H1 (cell line): ENCODE measurements around the gene CYP2B6. TPM values are rescaled to one million over a fixed set of nuclear protein-coding genes. Genes with fewer than 3 reads are reported as not detected.

Source experiments
- CTCF ChIA-PET: fragments of 300-600 bp; sonication (Branson Sonifier 250); formaldehyde crosslinking; loops from one replicate; lab custom pipeline; 2021; ENCODE audit not compliant: partially characterized antibody; lab: Charles Lee
- POLR2A ChIA-PET: fragments of 300-600 bp; sonication (Branson Sonifier 250); formaldehyde crosslinking; loops from one replicate; lab custom pipeline; 2021; ENCODE audit warnings: inconsistent platforms; ENCODE audit not compliant: partially characterized antibody; lab: Charles Lee
- DNase-seq, 2 experiments: peaks; one replicate each; pipeline versions ENCODE4 v3.0.0 to v3.0.0-alpha.2; 2010 to 2022; ENCODE audit warnings: low spot score in 2 of 2, low read depth in 1 of 2, mixed read lengths in 1 of 2
- FAIRE-seq: peaks from 2 replicates; lab custom pipeline; 2011; peaks lifted over from hg19 to GRCh38; lab: Jason Lieb, UNC
- H2AFZ ChIP-seq: 2 replicates; pipeline ENCODE4 v1.8.1; 2012; ENCODE audit warnings: low read length, inconsistent platforms
- H2AK5ac ChIP-seq: 2 replicates; pipeline ENCODE4 v1.6.1; 2013; ENCODE audit warnings: low read depth, low read length
- H2BK120ac ChIP-seq: replicated peaks from 2 replicates; pipeline ENCODE3; 2013; ENCODE audit warnings: low read depth, low read length, inconsistent platforms
- H2BK12ac ChIP-seq: 2 replicates; pipeline ENCODE4 v1.6.1; 2013; ENCODE audit warnings: low read depth, low read length
- H2BK15ac ChIP-seq: 2 replicates; pipeline ENCODE4 v1.6.1; 2013; ENCODE audit warnings: low read length
- H2BK20ac ChIP-seq: 2 replicates; pipeline ENCODE4 v1.6.1; 2013; ENCODE audit warnings: low read length
- H2BK5ac ChIP-seq: 2 replicates; pipeline ENCODE4 v1.6.1; 2013; ENCODE audit warnings: low read depth, low read length
- H3K14ac ChIP-seq: 2 replicates; pipeline ENCODE4 v1.6.1; 2013; ENCODE audit warnings: inconsistent platforms; ENCODE audit not compliant: insufficient read length
- H3K18ac ChIP-seq: 2 replicates; pipeline ENCODE4 v1.6.1; 2013; ENCODE audit warnings: low read length; ENCODE audit errors: extremely low read depth
- H3K23ac ChIP-seq: 2 replicates; pipeline ENCODE4 v1.6.1; 2013; ENCODE audit warnings: inconsistent platforms; ENCODE audit not compliant: insufficient read length
- H3K23me2 ChIP-seq: 2 replicates; pipeline ENCODE4 v1.6.1; 2013; ENCODE audit warnings: low read depth, low read length
- H3K27ac ChIP-seq: 2 replicates; pipeline ENCODE4 v1.6.1; 2011; ENCODE audit warnings: low read depth, low read length, inconsistent platforms
- H3K27me3 ChIP-seq, 4 experiments: replicated peaks in 1 of 4; 1 replicate in 1 of 4; 2 replicates in 3 of 4; pipeline versions ENCODE4 v1.6.1 to v1.8.1; 2011 to 2013; ENCODE audit warnings: low read length in 3 of 4, mild to moderate bottlenecking in 3 of 4, inconsistent platforms in 2 of 4, mixed read lengths in 2 of 4, moderate library complexity in 1 of 4; ENCODE audit not compliant: control insufficient read depth in 3 of 4, insufficient read depth in 3 of 4; ENCODE audit errors: extremely low read depth in 1 of 4
- H3K36me3 ChIP-seq, 4 experiments: 2 replicates each; pipeline versions ENCODE4 v1.6.1 to v1.8.1; 2011 to 2013; ENCODE audit warnings: mild to moderate bottlenecking in 4 of 4, low read length in 3 of 4, moderate library complexity in 2 of 4, control low read depth in 1 of 4, inconsistent platforms in 1 of 4; ENCODE audit not compliant: insufficient read depth in 4 of 4, control insufficient read depth in 2 of 4
- H3K4ac ChIP-seq: replicated peaks from 2 replicates; pipeline ENCODE3; 2013; ENCODE audit warnings: low read length, low read depth, mixed read lengths, inconsistent platforms; ENCODE audit not compliant: insufficient read length
- H3K4me1 ChIP-seq, 4 experiments: replicated peaks in 1 of 4; 1 replicate in 1 of 4; 2 replicates in 3 of 4; pipeline versions ENCODE4 v1.6.1 to v1.8.1; 2011 to 2013; ENCODE audit warnings: low read length in 3 of 4, inconsistent platforms in 2 of 4, mixed read lengths in 1 of 4; ENCODE audit not compliant: insufficient read depth in 4 of 4, control insufficient read depth in 3 of 4
- H3K4me2 ChIP-seq, 2 experiments: 2 replicates each; pipeline versions ENCODE4 v1.6.1 to v1.8.1; 2011 to 2013; ENCODE audit warnings: low read depth in 2 of 2, low read length in 2 of 2, control low read depth in 1 of 2, inconsistent platforms in 1 of 2, mild to moderate bottlenecking in 1 of 2; ENCODE audit not compliant: insufficient read depth in 1 of 2
- H3K4me3 ChIP-seq, 4 experiments: fragments of 200-600, 300-600 bp in 1 of 4; sonication (generic), shearing (Covaris generic), sonication (Bioruptor Twin) in 1 of 4; 2 replicates each; pipeline versions ENCODE4 v1.5.1 to v1.8.1; 2011 to 2016; ENCODE audit warnings: low read length in 4 of 4, low read depth in 3 of 4, control low read depth in 2 of 4, inconsistent platforms in 2 of 4, mild to moderate bottlenecking in 2 of 4, mixed read lengths in 1 of 4, moderate library complexity in 1 of 4; ENCODE audit not compliant: insufficient read depth in 2 of 4; ENCODE audit errors: extremely low read depth in 1 of 4
- H3K56ac ChIP-seq: replicated peaks from 2 replicates; pipeline ENCODE3; 2013; ENCODE audit warnings: low read depth, mild to moderate bottlenecking, mixed read lengths, low read length, inconsistent platforms; ENCODE audit not compliant: insufficient read length
- H3K79me1 ChIP-seq: 2 replicates; pipeline ENCODE4 v1.6.1; 2013; ENCODE audit warnings: low read depth, low read length, control low read depth
- H3K79me2 ChIP-seq, 2 experiments: 2 replicates each; pipeline versions ENCODE4 v1.6.1 to v1.8.1; 2012 to 2013; ENCODE audit warnings: low read length in 2 of 2, mild to moderate bottlenecking in 2 of 2, inconsistent platforms in 1 of 2; ENCODE audit not compliant: insufficient read depth in 2 of 2, control insufficient read depth in 1 of 2
- H3K9ac ChIP-seq, 4 experiments: replicated peaks in 1 of 4; 1 replicate in 1 of 4; 2 replicates in 3 of 4; pipeline versions ENCODE4 v1.6.1 to v1.8.1; 2011 to 2013; ENCODE audit warnings: low read depth in 3 of 4, low read length in 3 of 4, control low read depth in 2 of 4, mild to moderate bottlenecking in 2 of 4, moderate library complexity in 2 of 4, inconsistent platforms in 1 of 4; ENCODE audit errors: extremely low read depth in 1 of 4
- H3K9me3 ChIP-seq, 2 experiments: 2 replicates each; pipeline versions ENCODE4 v1.6.1 to v1.8.1; 2012 to 2013; ENCODE audit warnings: mild to moderate bottlenecking in 2 of 2, moderate library complexity in 2 of 2, control low read depth in 1 of 2, inconsistent platforms in 1 of 2, low read depth in 1 of 2, low read length in 1 of 2, mixed read lengths in 1 of 2; ENCODE audit not compliant: insufficient read depth in 2 of 2
- H4K20me1 ChIP-seq, 2 experiments: replicated peaks in 1 of 2; 2 replicates each; pipeline versions ENCODE3 to v1.8.1; 2011 to 2013; ENCODE audit warnings: inconsistent platforms in 2 of 2, low read length in 2 of 2, mild to moderate bottlenecking in 1 of 2; ENCODE audit not compliant: insufficient read depth in 2 of 2, control insufficient read depth in 1 of 2
- H4K5ac ChIP-seq: 2 replicates; pipeline ENCODE4 v1.6.1; 2013; ENCODE audit warnings: low read length, low read depth, mixed read lengths, inconsistent platforms; ENCODE audit not compliant: insufficient read length
- H4K8ac ChIP-seq: 2 replicates; pipeline ENCODE4 v1.8.0; 2013; ENCODE audit warnings: mild to moderate bottlenecking, moderate library complexity, low read length, inconsistent platforms; ENCODE audit not compliant: insufficient read depth; ENCODE audit errors: extremely low read depth
- H4K91ac ChIP-seq: replicated peaks from 2 replicates; pipeline ENCODE3; 2013; ENCODE audit warnings: low read length, mixed read lengths, inconsistent platforms; ENCODE audit not compliant: insufficient read length
- BACH1 ChIP-seq: IDR thresholded peaks from 2 replicates; pipeline ENCODE4 v1.6.1; 2012; ENCODE audit warnings: low read length, improper control_type of control experiment
- EGR1 ChIP-seq: IDR thresholded peaks from 2 replicates; pipeline ENCODE4 v1.6.1; 2011; ENCODE audit warnings: low read depth, low read length, borderline replicate concordance
- GABPA ChIP-seq: IDR thresholded peaks from 2 replicates; pipeline ENCODE4 v1.6.1; 2011; ENCODE audit warnings: mild to moderate bottlenecking, low read length, moderate library complexity, borderline replicate concordance; ENCODE audit not compliant: insufficient read depth
- GTF2F1 ChIP-seq: IDR thresholded peaks from 2 replicates; pipeline ENCODE4 v1.6.1; 2012; ENCODE audit warnings: low read depth, low read length, improper control_type of control experiment, borderline replicate concordance
- KDM5A ChIP-seq: fragments of 200-600 bp; IDR thresholded peaks from 2 replicates; pipeline ENCODE4 v1.7.1; 2012; ENCODE audit warnings: mild to moderate bottlenecking, low read length, inconsistent platforms, mixed read lengths
- RBBP5 ChIP-seq: IDR thresholded peaks from 2 replicates; pipeline ENCODE4 v1.7.1; 2012; ENCODE audit warnings: low read depth, mild to moderate bottlenecking, inconsistent platforms, low read length, moderate library complexity, borderline replicate concordance
- SP2 ChIP-seq: IDR thresholded peaks from 2 replicates; pipeline ENCODE4 v1.6.1; 2012; ENCODE audit warnings: mild to moderate bottlenecking, low read length, inconsistent platforms
- SUZ12 ChIP-seq: fragments of 200-600 bp; sonication (generic); IDR thresholded peaks from 2 replicates; pipeline ENCODE4 v1.6.1; 2012; ENCODE audit warnings: mild to moderate bottlenecking, inconsistent platforms, low read length, moderate library complexity, mixed read lengths
- WGBS, 2 experiments: shearing (Covaris generic) in 1 of 2; methylation state at CpG; one replicate each; pipeline versions ENCODE4 v1.1.6 to v1.1.7; 2013 to 2015; ENCODE audit warnings: low lambda C conversion rate in 2 of 2, mixed read lengths in 2 of 2, inconsistent platforms in 1 of 2, low coverage in 1 of 2, missing lambda C conversion rate in 1 of 2; ENCODE audit not compliant: insufficient replicate concordance in 2 of 2, insufficient coverage in 1 of 2, insufficient read length in 1 of 2; ENCODE audit errors: extremely low coverage in 1 of 2, missing lambda C conversion rate in 1 of 2; 5-methylcytosine and 5-hydroxymethylcytosine counted together
- polyA plus RNA-seq, 7 experiments: library from polyadenylated mRNA; depleted of rRNA in 3 of 7; stranded (reverse) in 5 of 7; unstranded in 2 of 7; fragments of >200 nt in 5 of 7; fragments of 200-250 nt in 2 of 7; gene quantifications; 1 replicate in 5 of 7; 2 replicates in 1 of 7; 4 replicates in 1 of 7; pipeline versions ENCODE4 v1.2.1 to v1.2.3, GENCODE V29; 2011 to 2013; ENCODE audit warnings: missing spikeins in 2 of 7, mixed read lengths in 2 of 7
- total RNA-seq: library from RNA; stranded (reverse); fragmentation: NEBNext Ultra II Directional; extraction: Animal tissue kit (Norgen Biotek cat#: 25700); gene quantifications from 2 replicates; pipeline ENCODE4 v1.2.1, GENCODE V29; 2021
- TF ChIP-seq, protein P1 (sequence below): IDR thresholded peaks from 2 replicates; pipeline ENCODE4 v1.6.1; 2012; ENCODE audit warnings: inconsistent platforms
- TF ChIP-seq, protein P2 (sequence below): IDR thresholded peaks from 2 replicates; pipeline ENCODE4 v1.6.1; 2011; ENCODE audit warnings: low read depth, mild to moderate bottlenecking, low read length; ENCODE audit not compliant: insufficient read depth

CYP2B6 gene
- total and polyA plus RNA-seq, 2 of the 8 experiments (the other 6 are each of a cell fraction or from before 2014, with no cell fraction given), result 2.8 to 5.4 TPM

DNA sequence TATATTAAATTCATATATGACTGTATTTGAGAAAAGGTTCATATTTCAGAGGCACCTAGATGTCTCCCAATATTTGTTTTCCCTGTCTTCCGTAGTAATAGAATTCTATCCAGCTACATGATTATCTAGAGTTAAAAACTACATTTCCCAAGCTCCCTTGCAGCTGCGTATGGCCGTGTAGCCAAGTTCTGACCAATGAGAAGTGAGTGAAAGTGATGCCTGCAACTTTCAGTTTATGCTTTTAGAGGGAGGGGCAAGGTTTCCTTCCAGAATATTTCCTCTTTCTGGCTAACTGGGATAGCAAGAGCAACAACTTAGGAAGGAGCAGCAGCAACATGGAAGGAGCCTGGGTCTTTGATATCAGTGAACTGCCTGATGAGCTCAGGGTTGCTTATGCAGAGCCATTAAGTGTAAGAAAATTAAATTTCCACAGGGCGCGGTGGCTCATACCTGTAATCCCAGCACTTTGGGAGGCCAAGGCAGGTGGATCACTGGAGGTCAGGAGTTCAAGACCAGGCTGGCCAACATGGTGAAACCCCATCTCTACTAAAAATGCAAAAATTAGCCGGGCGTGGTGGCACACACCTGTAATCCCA lies 74.0 kb downstream of the CYP2B6 start:
- Histone ChIP-seq H3K36me3 (no peaks in the 10 kb centered on the region), H3K9me3 (no peaks in the 10 kb centered on the region), H3K4me3 (no peak overlapping the region), H3K9ac (no peak overlapping the region), H2AK5ac (no peak overlapping the region), H2BK120ac (no peak overlapping the region), H4K91ac (no peak overlapping the region), H2BK20ac (no peak overlapping the region), H3K4me2 (no peak overlapping the region), H3K14ac (no peak overlapping the region), H4K8ac (no peak overlapping the region), H3K56ac (no peak overlapping the region), H2AFZ (peak overlapping the region; percentile 91), H2BK12ac (no peak overlapping the region), H3K79me2 (no peaks in the 10 kb centered on the region), H4K20me1 (no peaks in the 10 kb centered on the region), H4K5ac (no peak overlapping the region), H2BK5ac (no peak overlapping the region), H3K4ac (no peak overlapping the region), H3K4me1 (no peaks in the 10 kb centered on the region), H3K23ac (no peak overlapping the region), H3K18ac (no peak overlapping the region), H2BK15ac (no peak overlapping the region), H3K27me3 (no peaks in the 10 kb centered on the region), H3K23me2 (no peaks in the 10 kb centered on the region; the same call in 1 of the 2 replicates), H3K27ac (no peak overlapping the region), H3K79me1 (no peaks in the 10 kb centered on the region)
- FAIRE-seq, result peak; percentile 93
- CTCF ChIA-PET, result interaction anchor here (0.6 to 1.4 kb wide), 5 partner anchors 9 to 200 kb away, joined by 3 read pairs; no protein-coding TSS in a partner anchor
- POLR2A ChIA-PET, result interaction anchor here (0.6 to 1.2 kb wide), 2 partner anchors 13 to 399 kb away, joined by 3 read pairs; no protein-coding TSS in a partner anchor
- DNase-seq, result peak in 1 of 2 experiments; percentile 2
- 66% methylated on average over 7 of the region's 7 CpGs; no CpG with 5 or more reads in 1 of the 2 experiments for WGBS, 2 experiments
- TF ChIP-seq RBBP5, result no peak
- TF ChIP-seq GTF2F1, result no peak
- TF ChIP-seq, protein P1, sequence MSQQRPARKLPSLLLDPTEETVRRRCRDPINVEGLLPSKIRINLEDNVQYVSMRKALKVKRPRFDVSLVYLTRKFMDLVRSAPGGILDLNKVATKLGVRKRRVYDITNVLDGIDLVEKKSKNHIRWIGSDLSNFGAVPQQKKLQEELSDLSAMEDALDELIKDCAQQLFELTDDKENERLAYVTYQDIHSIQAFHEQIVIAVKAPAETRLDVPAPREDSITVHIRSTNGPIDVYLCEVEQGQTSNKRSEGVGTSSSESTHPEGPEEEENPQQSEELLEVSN, result no peak
- no peak for TF ChIP-seq EGR1
- no peak for TF ChIP-seq BACH1
- TF ChIP-seq, protein P2, sequence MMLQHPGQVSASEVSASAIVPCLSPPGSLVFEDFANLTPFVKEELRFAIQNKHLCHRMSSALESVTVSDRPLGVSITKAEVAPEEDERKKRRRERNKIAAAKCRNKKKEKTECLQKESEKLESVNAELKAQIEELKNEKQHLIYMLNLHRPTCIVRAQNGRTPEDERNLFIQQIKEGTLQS, result no peak
- TF ChIP-seq SP2, result no peak
- TF ChIP-seq GABPA, result no peak
- no peak for TF ChIP-seq KDM5A
- no peak for TF ChIP-seq SUZ12
